ENCODE data around the gene CBX8.
A peak's percentile ranks its signal among the peaks of the same experiment; 100 is the strongest.

CBX8 gene

DNA sequence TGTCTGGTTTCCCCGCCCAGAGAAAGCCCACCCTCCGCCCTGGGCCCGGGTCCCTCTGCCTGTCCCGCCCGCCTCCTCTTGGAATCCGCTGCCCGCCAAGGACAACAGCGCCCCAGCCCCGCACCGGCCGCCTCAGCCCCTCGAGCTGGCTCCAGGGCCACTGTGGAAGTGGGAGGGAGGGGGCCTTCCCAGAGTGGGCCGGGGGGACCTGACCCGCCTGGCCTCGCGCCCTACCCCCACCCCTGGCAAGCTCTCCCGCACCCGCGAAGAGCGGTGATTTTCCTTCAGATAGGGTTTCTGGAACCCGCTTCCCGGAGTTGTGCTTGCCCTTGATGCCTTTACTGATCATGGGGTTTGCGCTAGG is 2.3 kb upstream of the CBX8 start:
- Mint-ChIP-seq H3K9me3 (no peaks in the 10 kb centered on the region), H3K27me3 (peaks cover 52% of the 10 kb centered on the region), H3K4me1 (ENCODE audit: low read depth) (peaks cover 41% of the 10 kb centered on the region), H3K27ac (peak overlapping the region; percentile 36), H3K36me3 (ENCODE audit: low read depth) (no peaks in the 10 kb centered on the region), H3K4me3 (no peak overlapping the region)
- DNase-seq, result no peak

GRCh38 chr17:79798299-79799173 is 1.7 kb upstream of the CBX8 start:
- Mint-ChIP-seq H3K36me3 (ENCODE audit: low read depth) (peaks cover 1% of the 10 kb centered on the region), H3K9me3 (no peaks in the 10 kb centered on the region), H3K4me1 (ENCODE audit: low read depth) (peaks cover 40% of the 10 kb centered on the region), H3K27ac (peak overlapping the region; percentile 65), H3K4me3 (peak overlapping the region; percentile 52), H3K27me3 (peaks cover 51% of the 10 kb centered on the region)
- DNase-seq, result no peak

DNA sequence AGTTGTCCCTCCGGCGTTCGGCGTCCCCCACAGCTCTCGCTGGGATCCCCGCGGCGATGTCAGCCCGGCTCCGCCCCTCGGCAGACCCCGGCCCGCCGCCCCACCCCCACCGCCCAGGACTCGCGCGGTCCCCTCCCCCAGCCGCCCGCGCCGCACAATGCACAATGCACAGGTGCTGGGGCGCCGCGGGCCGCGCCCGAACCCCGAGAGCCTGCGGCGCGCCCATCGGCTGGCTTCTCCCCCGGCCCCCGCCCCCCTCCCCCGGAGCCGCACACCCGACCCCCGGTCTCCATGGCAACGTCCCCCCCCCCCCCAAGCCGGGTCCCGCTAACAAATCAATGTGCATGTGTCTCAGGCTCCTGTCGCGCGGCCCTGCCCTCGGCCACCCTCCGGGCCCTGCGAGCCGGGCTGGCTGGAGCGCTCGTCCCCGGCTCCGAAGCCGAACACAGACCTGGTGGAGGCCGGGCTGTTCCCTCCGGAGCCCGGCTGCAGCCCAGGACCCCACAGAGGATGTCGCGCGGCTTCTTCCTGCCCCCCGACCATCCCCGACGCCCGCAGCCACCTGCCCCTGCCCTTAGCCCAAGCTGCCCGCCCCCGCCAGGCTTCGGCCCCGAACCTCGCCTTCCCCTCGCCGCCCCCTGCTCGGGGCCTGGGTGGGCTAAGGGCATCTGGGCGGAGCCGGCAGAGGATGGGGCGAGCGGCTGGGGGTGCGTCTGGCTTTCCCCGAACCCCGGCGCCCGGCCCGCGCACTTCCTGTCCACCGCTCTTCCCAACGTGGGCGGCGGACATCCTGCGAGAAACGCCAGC is 818 bp upstream of the CBX8 start:
- H3K36me3 Mint-ChIP-seq (ENCODE audit: low read depth), result peaks cover 2% of the 10 kb centered on the region
- H3K4me3 Mint-ChIP-seq, result peak overlapping the region; percentile 80
- DNase-seq, result peak; percentile 45
- H3K4me1 Mint-ChIP-seq (ENCODE audit: low read depth), result peaks cover 40% of the 10 kb centered on the region
- peaks cover 46% of the 10 kb centered on the region for H3K27me3 Mint-ChIP-seq
- no peaks in the 10 kb centered on the region for H3K9me3 Mint-ChIP-seq
- no peak overlapping the region for H3K27ac Mint-ChIP-seq

DNA sequence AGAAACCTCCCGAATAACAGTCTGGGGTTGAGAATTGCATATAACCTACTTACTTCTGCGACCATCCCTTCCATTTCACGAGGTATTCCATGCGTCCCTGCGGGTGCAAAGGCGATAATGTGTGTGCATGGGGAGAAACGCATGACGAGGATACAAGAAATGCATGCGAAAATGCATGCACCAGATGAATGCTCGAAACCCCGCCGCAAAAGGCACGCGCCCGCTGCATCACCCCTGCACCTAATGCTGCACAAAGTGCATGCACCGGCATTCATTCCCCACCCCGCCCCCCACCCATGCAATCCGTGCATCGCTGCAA is 474 bp downstream of the CBX8 start:
- no peak overlapping the region for H3K27ac Mint-ChIP-seq
- H3K27me3 Mint-ChIP-seq, result peaks cover 46% of the 10 kb centered on the region
- H3K9me3 Mint-ChIP-seq, result no peaks in the 10 kb centered on the region
- DNase-seq, result no peak
- peaks cover 2% of the 10 kb centered on the region for H3K36me3 Mint-ChIP-seq (ENCODE audit: low read depth)
- H3K4me3 Mint-ChIP-seq, result peak overlapping the region; percentile 80
- peaks cover 34% of the 10 kb centered on the region for H3K4me1 Mint-ChIP-seq (ENCODE audit: low read depth)

- Mint-ChIP-seq H3K4me1 (ENCODE audit: low read depth) (peaks cover 37% of the 10 kb centered on the region), H3K36me3 (ENCODE audit: low read depth) (peaks cover 2% of the 10 kb centered on the region), H3K27me3 (peaks cover 49% of the 10 kb centered on the region)
These were observed 958 bp downstream of the CBX8 start for GRCh38 chr17:79795795-79796443.

DNA sequence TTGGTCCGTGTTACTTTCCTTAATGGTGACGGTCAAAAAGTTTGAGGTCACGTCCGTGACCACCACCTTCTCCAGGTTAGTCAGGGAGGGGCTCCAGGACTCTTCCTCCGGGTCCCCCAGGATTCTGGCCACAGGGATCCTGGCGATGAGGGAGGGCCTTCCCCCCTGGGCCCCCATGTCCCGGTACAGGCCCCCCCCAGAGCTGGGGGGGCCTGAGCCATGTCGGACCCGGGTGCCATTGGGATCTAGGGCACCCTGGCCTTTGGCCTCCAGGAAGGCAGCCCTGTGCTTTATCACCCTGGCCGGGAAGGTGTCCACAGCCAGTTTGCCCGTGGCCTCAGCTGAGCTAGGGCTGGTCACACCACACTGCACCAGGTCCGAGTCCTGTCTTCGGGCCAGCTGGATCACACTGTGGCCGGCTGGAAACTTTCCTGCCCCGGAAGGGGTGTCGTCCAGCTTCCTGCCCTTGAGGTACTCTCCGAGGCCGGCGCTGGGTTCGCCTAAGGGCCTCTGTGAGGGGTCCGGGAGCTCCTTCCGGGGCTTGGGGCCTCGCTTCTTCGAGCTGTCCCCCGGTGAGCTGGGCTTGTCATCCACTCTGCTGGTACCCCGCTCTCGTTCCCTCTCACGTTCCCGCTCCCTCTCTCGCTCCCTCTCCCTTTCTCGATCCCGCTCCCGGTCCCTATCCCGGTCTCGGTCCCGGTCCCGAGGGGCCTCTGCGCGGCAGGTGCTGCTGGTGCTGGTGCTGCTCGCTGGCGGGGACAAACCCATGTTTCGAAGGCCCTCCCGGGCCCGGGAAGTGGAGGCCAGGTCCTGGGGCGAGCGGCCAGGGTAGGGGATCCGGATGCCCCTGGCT is 2.0 kb downstream of the CBX8 start:
- DNase-seq, result no peak
- Mint-ChIP-seq H3K4me3 (no peak overlapping the region), H3K9me3 (no peaks in the 10 kb centered on the region), H3K27me3 (peaks cover 49% of the 10 kb centered on the region), H3K4me1 (ENCODE audit: low read depth) (peaks cover 29% of the 10 kb centered on the region), H3K27ac (no peak overlapping the region), H3K36me3 (ENCODE audit: low read depth) (peaks cover 2% of the 10 kb centered on the region)

More at GRCh38 chr17:79795795-79796443, 958 bp downstream of the CBX8 start:
- Mint-ChIP-seq H3K4me3 (peak overlapping the region; percentile 80), H3K27ac (no peak overlapping the region), H3K9me3 (no peaks in the 10 kb centered on the region)
- no peak for DNase-seq

DNA sequence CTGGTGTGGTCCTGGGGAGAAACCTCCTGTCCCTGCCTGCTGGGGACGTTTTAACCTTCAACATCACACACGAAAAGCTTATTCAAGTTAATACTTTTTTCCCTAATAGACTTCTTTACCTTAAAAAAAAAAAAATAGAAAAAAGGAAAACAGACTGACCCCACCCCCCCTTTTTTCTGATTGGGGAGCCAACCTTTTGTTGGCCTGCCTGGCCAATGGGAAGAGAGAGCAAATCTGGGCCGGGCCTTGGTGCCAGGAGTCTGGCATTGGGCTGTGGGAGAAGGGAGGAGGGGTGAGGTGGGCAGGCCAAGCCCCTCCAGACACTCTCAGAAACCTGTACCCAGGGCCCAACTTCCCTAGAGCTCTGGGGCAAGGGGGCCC is 3.0 kb downstream of the CBX8 start:
- Mint-ChIP-seq H3K27ac (no peak overlapping the region), H3K4me1 (ENCODE audit: low read depth) (peaks cover 22% of the 10 kb centered on the region), H3K36me3 (ENCODE audit: low read depth) (peaks cover 2% of the 10 kb centered on the region), H3K4me3 (no peak overlapping the region), H3K9me3 (no peaks in the 10 kb centered on the region), H3K27me3 (peaks cover 46% of the 10 kb centered on the region)
- DNase-seq, result no peak

DNA sequence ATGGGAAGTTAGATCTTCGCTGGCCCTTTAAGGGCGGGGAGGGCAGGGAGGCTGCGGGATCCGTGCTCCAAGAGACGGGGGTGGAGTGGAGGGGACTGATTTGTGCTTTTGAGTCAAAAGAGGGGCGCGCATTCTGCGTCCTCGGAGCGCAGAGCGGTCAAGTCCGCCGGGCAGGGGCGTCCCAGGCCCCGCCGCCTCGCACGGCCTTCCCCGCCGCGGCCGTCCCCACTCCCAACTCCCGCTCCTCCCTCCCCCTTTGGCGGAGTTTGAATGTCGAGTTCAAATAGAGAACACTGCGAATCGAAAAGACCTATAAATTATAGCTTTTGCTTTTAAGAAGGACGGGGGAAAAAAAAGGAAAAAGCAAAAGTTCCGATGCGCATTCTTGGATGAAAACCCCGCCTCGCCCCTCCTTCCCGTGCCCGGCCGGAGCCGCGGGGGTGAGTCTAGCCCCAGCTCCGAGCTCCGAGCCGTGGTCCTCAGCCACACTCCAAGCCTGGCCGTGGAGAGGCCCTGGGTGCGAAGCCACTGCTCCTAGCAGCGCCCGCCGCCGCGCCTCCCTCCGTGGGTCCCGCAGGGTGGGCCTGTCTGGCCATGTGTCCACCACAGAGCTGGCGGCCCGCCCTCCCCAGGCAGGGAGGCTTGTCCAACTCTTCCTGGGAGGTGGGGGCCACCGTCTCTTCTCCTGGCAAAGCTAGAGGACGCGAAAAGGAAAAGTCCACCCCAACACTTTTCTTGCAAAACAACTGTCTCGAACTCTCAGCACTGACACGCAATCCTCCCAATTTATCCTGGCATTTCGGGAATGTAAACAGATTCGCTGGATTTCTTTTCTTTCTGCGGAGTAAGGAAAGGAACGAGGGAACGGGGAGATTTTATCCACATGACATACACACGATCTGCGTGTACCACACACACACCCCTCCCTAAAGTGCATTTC is 3.6 kb downstream of the CBX8 start:
- H3K27ac Mint-ChIP-seq, result no peak overlapping the region

DNA sequence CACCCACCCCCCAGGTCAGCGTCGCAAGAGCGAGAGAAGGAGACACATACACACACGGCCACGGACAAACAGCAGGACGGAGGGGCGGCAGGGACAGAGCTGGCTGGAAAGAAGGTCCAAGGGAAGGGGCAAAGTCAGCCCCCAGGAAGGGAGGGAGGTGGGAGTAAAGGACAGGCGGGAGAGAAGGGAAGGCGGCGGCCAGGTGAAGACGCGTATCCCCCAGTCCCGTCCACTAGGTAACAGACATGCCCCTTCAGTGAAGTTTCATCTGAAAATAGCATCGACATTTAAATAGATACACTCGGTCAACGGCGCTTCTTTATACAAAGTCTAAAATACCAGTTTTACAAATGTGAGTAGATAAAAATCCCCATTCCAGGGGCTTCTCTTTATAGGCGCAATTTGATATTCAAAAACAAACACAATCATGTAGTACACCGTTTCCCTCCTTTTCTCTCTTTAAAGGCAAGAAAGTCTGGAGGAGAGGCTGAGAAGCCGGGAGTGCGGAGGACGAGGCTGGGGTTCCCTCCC is 4.5 kb downstream of the CBX8 start:
- Mint-ChIP-seq H3K27me3 (peaks cover 51% of the 10 kb centered on the region), H3K36me3 (ENCODE audit: low read depth) (peaks cover 2% of the 10 kb centered on the region), H3K4me1 (ENCODE audit: low read depth) (peaks cover 17% of the 10 kb centered on the region), H3K4me3 (no peak overlapping the region), H3K9me3 (no peaks in the 10 kb centered on the region), H3K27ac (no peak overlapping the region)
- DNase-seq, result no peak

More for the DNA sequence above, 3.6 kb downstream of the CBX8 start:
- H3K36me3 Mint-ChIP-seq (ENCODE audit: low read depth), result peaks cover 2% of the 10 kb centered on the region
- no peaks in the 10 kb centered on the region for H3K9me3 Mint-ChIP-seq
- peaks cover 17% of the 10 kb centered on the region for H3K4me1 Mint-ChIP-seq (ENCODE audit: low read depth)
- DNase-seq, result no peak
- H3K4me3 Mint-ChIP-seq, result no peak overlapping the region
- H3K27me3 Mint-ChIP-seq, result peaks cover 46% of the 10 kb centered on the region

DNA sequence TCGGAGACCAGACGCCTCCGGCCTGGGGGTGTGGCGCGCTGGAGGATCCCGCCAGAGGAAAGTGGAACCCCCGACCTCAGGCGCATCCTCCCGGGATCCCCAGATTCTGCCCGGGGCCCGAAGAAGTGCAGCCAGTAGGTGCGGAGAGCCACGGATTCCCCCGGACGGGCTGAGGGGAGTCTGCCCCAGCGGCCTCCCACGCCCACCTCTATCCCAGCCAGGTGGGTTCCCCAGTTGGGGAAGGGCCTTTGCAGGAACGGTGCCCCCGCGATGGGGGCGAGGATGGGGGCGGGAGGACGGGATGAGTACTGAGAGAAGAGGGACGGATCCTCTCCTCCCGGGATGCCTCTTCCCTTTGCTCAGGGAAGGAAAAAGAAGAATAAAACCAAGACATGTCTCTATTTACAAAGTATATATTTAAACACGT is 5.1 kb downstream of the CBX8 start:
- peaks cover 2% of the 10 kb centered on the region for H3K36me3 Mint-ChIP-seq (ENCODE audit: low read depth)
- no peak overlapping the region for H3K27ac Mint-ChIP-seq
- peaks cover 17% of the 10 kb centered on the region for H3K4me1 Mint-ChIP-seq (ENCODE audit: low read depth)
- H3K27me3 Mint-ChIP-seq, result peaks cover 56% of the 10 kb centered on the region
- no peak for DNase-seq
- H3K4me3 Mint-ChIP-seq, result no peak overlapping the region
- H3K9me3 Mint-ChIP-seq, result no peaks in the 10 kb centered on the region

GRCh38 chr17:79790805-79791734 is 5.8 kb downstream of the CBX8 start:
- DNase-seq, result peak; percentile 44
- H3K36me3 Mint-ChIP-seq (ENCODE audit: low read depth), result peaks cover 2% of the 10 kb centered on the region
- H3K4me3 Mint-ChIP-seq, result no peak overlapping the region
- no peak overlapping the region for H3K27ac Mint-ChIP-seq
- peaks cover 12% of the 10 kb centered on the region for H3K4me1 Mint-ChIP-seq (ENCODE audit: low read depth)
- no peaks in the 10 kb centered on the region for H3K9me3 Mint-ChIP-seq
- H3K27me3 Mint-ChIP-seq, result peaks cover 61% of the 10 kb centered on the region

All from activated T-cell treated with anti-CD3 and anti-CD28 coated beads, Interleukin-2, amount 50 U/mL, for 24 hours (primary cell).